OCI-LY7 (cell line): ENCODE data around the gene BRD2. TPM values are rescaled to one million over a fixed set of nuclear protein-coding genes. Genes with fewer than 3 reads are reported as not detected.

Source experiments
- BruUV-seq: library from RNA; stranded (reverse); fragments of 400-500 nt; replicated peaks from 2 replicates; lab custom pipeline; 2021; lab: Mats Ljungman, UMichigan
- CTCF ChIA-PET: fragments of 300-600 bp; sonication (Branson Sonifier 250); formaldehyde crosslinking; loops from one replicate; lab custom pipeline; 2022; ENCODE audit warnings: antibody characterized with exemption; ENCODE audit not compliant: unreplicated experiment; lab: Charles Lee
- POLR2A ChIA-PET: fragments of 300-600 bp; sonication (Branson Sonifier 250); formaldehyde crosslinking; loops from one replicate; lab custom pipeline; 2022; ENCODE audit warnings: antibody characterized with exemption; lab: Charles Lee
- DNase-seq: peaks from one replicate; pipeline ENCODE4 v3.0.0-alpha.2; 2015; ENCODE audit warnings: low spot score
- H2AFZ ChIP-seq: fragments of 200-600 bp; sonication (generic), shearing (Covaris generic); 2 replicates; pipeline ENCODE4 v1.6.1; 2014; ENCODE audit warnings: mild to moderate bottlenecking, antibody characterized with exemption, low read length, moderate library complexity
- H3K27ac ChIP-seq: fragments of 200-600 bp; sonication (generic); 2 replicates; pipeline ENCODE4 v1.5.1; 2014; ENCODE audit warnings: mixed run types, low read depth, mild to moderate bottlenecking, moderate library complexity, low read length, inconsistent platforms; ENCODE audit not compliant: poor library complexity, severe bottlenecking
- H3K36me3 ChIP-seq: fragments of 200-600 bp; sonication (generic); 2 replicates; pipeline ENCODE4 v1.6.1; 2014; ENCODE audit warnings: mild to moderate bottlenecking, antibody characterized with exemption, low read length, moderate library complexity, mixed read lengths; ENCODE audit not compliant: insufficient read depth
- H3K4me1 ChIP-seq: fragments of 200-600 bp; sonication (generic); 2 replicates; pipeline ENCODE4 v1.5.1; 2014; ENCODE audit warnings: mild to moderate bottlenecking, low read length; ENCODE audit not compliant: insufficient read depth, poor library complexity, severe bottlenecking
- H3K4me2 ChIP-seq: fragments of 200-600 bp; sonication (generic); 2 replicates; pipeline ENCODE4 v1.6.1; 2014; ENCODE audit warnings: mild to moderate bottlenecking, low read length
- H3K4me3 ChIP-seq: fragments of 200-600 bp; sonication (generic); 2 replicates; pipeline ENCODE4 v1.5.1; 2014; ENCODE audit warnings: mild to moderate bottlenecking, low read depth, low read length; ENCODE audit not compliant: poor library complexity, severe bottlenecking
- H3K79me2 ChIP-seq: fragments of 200-600 bp; sonication (generic); 2 replicates; pipeline ENCODE4 v1.6.1; 2016; ENCODE audit warnings: low read depth, mild to moderate bottlenecking, low read length, moderate library complexity, mixed read lengths; ENCODE audit not compliant: insufficient read depth
- H3K9me2 ChIP-seq: fragments of 200-600 bp; sonication (generic); 2 replicates; pipeline ENCODE4 v1.6.1; 2016; ENCODE audit warnings: mild to moderate bottlenecking, low read length, mixed read lengths; ENCODE audit not compliant: insufficient read depth
- H3K9me3 ChIP-seq: fragments of 200-600 bp; sonication (generic); 2 replicates; pipeline ENCODE4 v1.6.1; 2014; ENCODE audit warnings: mild to moderate bottlenecking, mixed run types, low read length, mixed read lengths
- H4K20me1 ChIP-seq: fragments of 200-600 bp; sonication (generic); 2 replicates; pipeline ENCODE4 v1.6.1; 2014; ENCODE audit warnings: mild to moderate bottlenecking, antibody characterized with exemption, low read length, moderate library complexity, mixed read lengths; ENCODE audit not compliant: insufficient read depth
- CTCF ChIP-seq: fragments of 200-600 bp; sonication (generic); conservative IDR thresholded peaks from 2 replicates; pipeline ENCODE4 v1.5.1; 2014; ENCODE audit warnings: mild to moderate bottlenecking, antibody characterized with exemption, low read length, moderate library complexity, mixed read lengths
- EZH2phosphoT487 ChIP-seq: fragments of 200-600 bp; sonication (generic); IDR thresholded peaks from 2 replicates; pipeline ENCODE4 v1.6.1; 2018; ENCODE audit warnings: low read depth, borderline replicate concordance, mild to moderate bottlenecking, mixed run types, antibody characterized with exemption, low read length, moderate library complexity, mixed read lengths
- intact Hi-C: fragments of 100-400 bp; cut with micrococcal nuclease; formaldehyde crosslinking; loops from one replicate; pipeline ENCODE4 v1.10.0; 2022; ENCODE audit not compliant: unreplicated experiment
- total RNA-seq, 2 experiments: library from RNA; depleted of rRNA in 1 of 2; stranded (reverse); fragments of >200 nt in 1 of 2; shearing (Covaris generic) in 1 of 2; gene quantifications; 2 replicates each; pipeline ENCODE4 v1.2.3, GENCODE V29; 2014 to 2022

Gene BRD2
- total RNA-seq, 2 experiments from 2014 or later = 236 to 326 TPM

DNA sequence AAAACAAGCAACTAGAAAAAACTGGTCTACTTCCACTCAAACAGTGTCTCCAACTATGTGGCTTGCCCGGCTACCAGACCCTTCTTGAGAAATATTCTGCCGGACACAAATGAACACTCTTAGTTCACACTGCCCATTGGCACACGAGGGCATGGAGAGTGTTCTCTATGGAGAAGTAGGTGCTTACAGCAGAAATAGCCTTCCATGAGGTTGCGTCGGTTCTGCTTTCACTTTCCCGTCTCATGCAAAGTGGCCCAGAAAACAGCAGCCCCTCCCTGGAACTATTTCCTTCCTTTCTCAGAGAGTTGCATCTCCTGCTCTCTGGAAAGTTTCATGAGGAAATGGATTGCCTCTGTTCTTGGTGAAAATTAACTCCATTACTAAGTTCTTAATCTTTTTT lies 50.5 kb downstream of the BRD2 start:
- Histone ChIP-seq H3K9me3 (no peaks in the 10 kb centered on the region), H3K27ac (no peak overlapping the region), H3K4me2 (no peak overlapping the region; the same call in 1 of the 2 replicates), H3K36me3 (no peaks in the 10 kb centered on the region), H4K20me1 (no peaks in the 10 kb centered on the region), H3K79me2 (no peaks in the 10 kb centered on the region), H3K4me3 (no peak overlapping the region), H3K9me2 (no peaks in the 10 kb centered on the region), H2AFZ (no peak overlapping the region; the same call in 1 of the 2 replicates), H3K4me1 (peaks cover 14% of the 10 kb centered on the region)
- BruUV-seq = no TSS peak
- TF ChIP-seq EZH2phosphoT487 (no peak), CTCF (no peak)
- ChIA-PET CTCF (interaction anchor here (1.9 kb wide), 1 partner anchor 10 kb away, joined by 8 read pairs; no protein-coding TSS in a partner anchor), POLR2A (interaction anchor here (0.6 to 3.4 kb wide), 5 partner anchors 10 to 1464 kb away, joined by 4 to 18 read pairs (median 4); partner anchors contain the start of genes HLA-DPA1 and HLA-DPB1)
- intact Hi-C loops = loop anchor here (5.0 kb wide), 1 partner anchor 128 kb away; no protein-coding TSS in a partner anchor
- DNase-seq = no peak

DNA sequence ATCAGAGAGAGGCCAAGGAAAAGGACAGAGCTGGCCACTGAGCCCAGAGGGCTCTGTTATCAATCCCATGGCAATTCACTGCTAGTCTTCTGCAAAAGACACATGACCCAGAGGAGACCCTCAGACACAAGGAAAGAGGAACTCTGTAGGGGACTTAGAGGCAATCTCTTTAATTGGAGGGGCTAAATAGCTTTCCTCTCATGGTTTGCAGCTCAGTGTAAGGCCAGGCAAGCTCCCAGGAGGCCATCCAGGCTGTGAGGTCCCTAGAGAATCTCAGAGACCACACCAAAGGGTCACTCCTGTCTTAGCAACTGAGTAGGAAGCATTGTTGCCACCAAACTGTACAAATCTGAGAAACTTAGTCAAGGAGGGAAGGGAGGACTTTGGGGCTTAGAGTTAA lies 51.0 kb downstream of the BRD2 start:
- H3K4me3 ChIP-seq = no peak overlapping the region

More for the DNA sequence above, 51.0 kb downstream of the BRD2 start:
- BruUV-seq = no TSS peak
- intact Hi-C loops = loop anchor here (5.0 kb wide), 1 partner anchor 128 kb away; no protein-coding TSS in a partner anchor
- H3K36me3 ChIP-seq = no peaks in the 10 kb centered on the region
- no peaks in the 10 kb centered on the region for H3K79me2 ChIP-seq
- ChIA-PET POLR2A (interaction anchor here (0.6 to 3.4 kb wide), 5 partner anchors 9 to 1464 kb away, joined by 3 to 18 read pairs (median 4); partner anchors contain the start of gene HLA-DPA1), CTCF (interaction anchor here (1.9 kb wide), 1 partner anchor 9 kb away, joined by 8 read pairs; no protein-coding TSS in a partner anchor)
- H2AFZ ChIP-seq = peak overlapping the region; percentile 1; the same call in 1 of the 2 replicates
- no peak for TF ChIP-seq EZH2phosphoT487
- no peak for TF ChIP-seq CTCF
- H3K9me2 ChIP-seq = no peaks in the 10 kb centered on the region
- H3K4me2 ChIP-seq = no peak overlapping the region
- peaks cover 14% of the 10 kb centered on the region for H3K4me1 ChIP-seq
- no peaks in the 10 kb centered on the region for H3K9me3 ChIP-seq
- no peak for DNase-seq
- no peaks in the 10 kb centered on the region for H4K20me1 ChIP-seq
- H3K27ac ChIP-seq = no peak overlapping the region
